Prostate gland (tissue), 2 donors: ENCODE data around the gene ZNF33A.

ENCODE experiments used
- CTCF ChIP-seq, 4 experiments: fragments of 200-600 bp in 2 of 4; fragments of 450-650 bp in 2 of 4; sonication (generic) in 2 of 4; IDR thresholded peaks; 1 replicate in 3 of 4; 2 replicates in 1 of 4; pipeline ENCODE4 v1.5.1; 2016 to 2019; ENCODE audit warnings: antibody characterized with exemption in 4 of 4, mild to moderate bottlenecking in 2 of 4, moderate library complexity in 2 of 4
- POLR2AphosphoS5 ChIP-seq: sonication (generic); formaldehyde crosslinking; IDR thresholded peaks from one replicate; pipeline ENCODE4 v1.6.1; 2017; ENCODE audit warnings: antibody characterized with exemption

- TF ChIP-seq CTCF (IDR thresholded peaks at IDR 0.05) (no peak), POLR2AphosphoS5 (no peak)
These were observed 18.4 kb upstream of the ZNF33A start for GRCh38 chr10:37992083-37992482.
